Measurements from ENCODE around the gene TUBB6. TPM values are rescaled to one million over a fixed set of nuclear protein-coding genes. Genes with fewer than 3 reads are reported as not detected.
A peak's percentile ranks its signal among the peaks of the same experiment; 100 is the strongest.

The TUBB6 gene
- total RNA-seq, 1 experiment from 2014 or later, result 240 TPM

DNA sequence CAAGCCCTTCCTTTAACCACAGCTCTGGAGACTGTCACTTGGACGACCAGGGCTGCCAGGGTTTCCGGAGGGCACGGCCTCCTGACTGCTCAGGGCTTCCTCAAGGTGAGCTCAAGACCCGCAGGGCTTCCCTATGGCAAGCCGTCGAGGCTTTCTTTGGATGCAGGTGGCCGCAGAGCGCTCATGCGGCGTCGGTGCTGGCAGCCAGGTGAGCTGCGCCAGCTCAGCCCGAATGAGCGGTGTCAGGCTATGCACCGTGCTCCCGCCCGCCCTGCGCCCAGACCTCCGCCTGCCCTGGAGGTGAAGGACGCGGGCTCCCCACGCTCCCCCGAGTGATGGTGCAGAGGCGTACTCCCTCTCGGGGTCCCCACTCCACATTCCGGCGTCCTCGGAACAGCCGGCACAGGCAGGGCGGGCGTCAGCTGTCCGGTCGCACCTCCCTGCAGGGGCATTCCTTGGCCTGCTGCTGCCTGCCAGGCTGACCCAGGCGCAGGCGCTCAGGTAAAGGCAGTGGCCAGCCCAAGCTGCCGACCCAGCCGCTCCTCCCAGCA is 20.8 kb upstream of the TUBB6 start (continued):
- TF ChIP-seq, protein P1, sequence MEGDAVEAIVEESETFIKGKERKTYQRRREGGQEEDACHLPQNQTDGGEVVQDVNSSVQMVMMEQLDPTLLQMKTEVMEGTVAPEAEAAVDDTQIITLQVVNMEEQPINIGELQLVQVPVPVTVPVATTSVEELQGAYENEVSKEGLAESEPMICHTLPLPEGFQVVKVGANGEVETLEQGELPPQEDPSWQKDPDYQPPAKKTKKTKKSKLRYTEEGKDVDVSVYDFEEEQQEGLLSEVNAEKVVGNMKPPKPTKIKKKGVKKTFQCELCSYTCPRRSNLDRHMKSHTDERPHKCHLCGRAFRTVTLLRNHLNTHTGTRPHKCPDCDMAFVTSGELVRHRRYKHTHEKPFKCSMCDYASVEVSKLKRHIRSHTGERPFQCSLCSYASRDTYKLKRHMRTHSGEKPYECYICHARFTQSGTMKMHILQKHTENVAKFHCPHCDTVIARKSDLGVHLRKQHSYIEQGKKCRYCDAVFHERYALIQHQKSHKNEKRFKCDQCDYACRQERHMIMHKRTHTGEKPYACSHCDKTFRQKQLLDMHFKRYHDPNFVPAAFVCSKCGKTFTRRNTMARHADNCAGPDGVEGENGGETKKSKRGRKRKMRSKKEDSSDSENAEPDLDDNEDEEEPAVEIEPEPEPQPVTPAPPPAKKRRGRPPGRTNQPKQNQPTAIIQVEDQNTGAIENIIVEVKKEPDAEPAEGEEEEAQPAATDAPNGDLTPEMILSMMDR (IDR thresholded peaks at IDR 0.05), result no peak
- TF ChIP-seq PRDM15 (CRISPR knock-in tag; IDR thresholded peaks at IDR 0.05) (no peak), NFYB (CRISPR knock-in tag; conservative IDR thresholded peaks at IDR 0.05; ENCODE audit: low read depth) (no peak; the same call in 1 of the 2 replicates), GRHL2 (CRISPR knock-in tag; IDR thresholded peaks at IDR 0.05; ENCODE audit: insufficient replicate concordance, severe bottlenecking) (no peak), RORB (CRISPR knock-in tag; IDR thresholded peaks at IDR 0.05) (no peak), MLX (CRISPR knock-in tag; IDR thresholded peaks at IDR 0.05) (no peak), PRRX2 (CRISPR knock-in tag; IDR thresholded peaks at IDR 0.05) (no peak), IRF2 (CRISPR knock-in tag; IDR thresholded peaks at IDR 0.05; ENCODE audit: borderline replicate concordance, low read depth) (no peak), USF1 (CRISPR knock-in tag; IDR thresholded peaks at IDR 0.05) (peak; percentile 13; the same call in 1 of the 2 replicates), ZNF416 (CRISPR knock-in tag; IDR thresholded peaks at IDR 0.05) (no peak), CREB1 (CRISPR knock-in tag; IDR thresholded peaks at IDR 0.05) (no peak; the same call in 1 of the 2 replicates), EMX1 (CRISPR knock-in tag; IDR thresholded peaks at IDR 0.05) (no peak), ZBTB21 (CRISPR knock-in tag; IDR thresholded peaks at IDR 0.05; ENCODE audit: borderline replicate concordance) (no peak)
- TF ChIP-seq, protein P2, sequence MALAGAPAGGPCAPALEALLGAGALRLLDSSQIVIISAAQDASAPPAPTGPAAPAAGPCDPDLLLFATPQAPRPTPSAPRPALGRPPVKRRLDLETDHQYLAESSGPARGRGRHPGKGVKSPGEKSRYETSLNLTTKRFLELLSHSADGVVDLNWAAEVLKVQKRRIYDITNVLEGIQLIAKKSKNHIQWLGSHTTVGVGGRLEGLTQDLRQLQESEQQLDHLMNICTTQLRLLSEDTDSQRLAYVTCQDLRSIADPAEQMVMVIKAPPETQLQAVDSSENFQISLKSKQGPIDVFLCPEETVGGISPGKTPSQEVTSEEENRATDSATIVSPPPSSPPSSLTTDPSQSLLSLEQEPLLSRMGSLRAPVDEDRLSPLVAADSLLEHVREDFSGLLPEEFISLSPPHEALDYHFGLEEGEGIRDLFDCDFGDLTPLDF (CRISPR knock-in tag; IDR thresholded peaks at IDR 0.05), result no peak
- TF ChIP-seq, protein P3, sequence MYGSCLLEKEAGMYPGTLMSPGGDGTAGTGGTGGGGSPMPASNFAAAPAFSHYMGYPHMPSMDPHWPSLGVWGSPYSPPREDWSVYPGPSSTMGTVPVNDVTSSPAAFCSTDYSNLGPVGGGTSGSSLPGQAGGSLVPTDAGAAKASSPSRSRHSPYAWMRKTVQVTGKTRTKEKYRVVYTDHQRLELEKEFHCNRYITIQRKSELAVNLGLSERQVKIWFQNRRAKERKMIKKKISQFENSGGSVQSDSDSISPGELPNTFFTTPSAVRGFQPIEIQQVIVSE (CRISPR knock-in tag; IDR thresholded peaks at IDR 0.05; ENCODE audit: borderline replicate concordance), result no peak
- TF ChIP-seq, protein P4, sequence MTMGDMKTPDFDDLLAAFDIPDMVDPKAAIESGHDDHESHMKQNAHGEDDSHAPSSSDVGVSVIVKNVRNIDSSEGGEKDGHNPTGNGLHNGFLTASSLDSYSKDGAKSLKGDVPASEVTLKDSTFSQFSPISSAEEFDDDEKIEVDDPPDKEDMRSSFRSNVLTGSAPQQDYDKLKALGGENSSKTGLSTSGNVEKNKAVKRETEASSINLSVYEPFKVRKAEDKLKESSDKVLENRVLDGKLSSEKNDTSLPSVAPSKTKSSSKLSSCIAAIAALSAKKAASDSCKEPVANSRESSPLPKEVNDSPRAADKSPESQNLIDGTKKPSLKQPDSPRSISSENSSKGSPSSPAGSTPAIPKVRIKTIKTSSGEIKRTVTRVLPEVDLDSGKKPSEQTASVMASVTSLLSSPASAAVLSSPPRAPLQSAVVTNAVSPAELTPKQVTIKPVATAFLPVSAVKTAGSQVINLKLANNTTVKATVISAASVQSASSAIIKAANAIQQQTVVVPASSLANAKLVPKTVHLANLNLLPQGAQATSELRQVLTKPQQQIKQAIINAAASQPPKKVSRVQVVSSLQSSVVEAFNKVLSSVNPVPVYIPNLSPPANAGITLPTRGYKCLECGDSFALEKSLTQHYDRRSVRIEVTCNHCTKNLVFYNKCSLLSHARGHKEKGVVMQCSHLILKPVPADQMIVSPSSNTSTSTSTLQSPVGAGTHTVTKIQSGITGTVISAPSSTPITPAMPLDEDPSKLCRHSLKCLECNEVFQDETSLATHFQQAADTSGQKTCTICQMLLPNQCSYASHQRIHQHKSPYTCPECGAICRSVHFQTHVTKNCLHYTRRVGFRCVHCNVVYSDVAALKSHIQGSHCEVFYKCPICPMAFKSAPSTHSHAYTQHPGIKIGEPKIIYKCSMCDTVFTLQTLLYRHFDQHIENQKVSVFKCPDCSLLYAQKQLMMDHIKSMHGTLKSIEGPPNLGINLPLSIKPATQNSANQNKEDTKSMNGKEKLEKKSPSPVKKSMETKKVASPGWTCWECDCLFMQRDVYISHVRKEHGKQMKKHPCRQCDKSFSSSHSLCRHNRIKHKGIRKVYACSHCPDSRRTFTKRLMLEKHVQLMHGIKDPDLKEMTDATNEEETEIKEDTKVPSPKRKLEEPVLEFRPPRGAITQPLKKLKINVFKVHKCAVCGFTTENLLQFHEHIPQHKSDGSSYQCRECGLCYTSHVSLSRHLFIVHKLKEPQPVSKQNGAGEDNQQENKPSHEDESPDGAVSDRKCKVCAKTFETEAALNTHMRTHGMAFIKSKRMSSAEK (CRISPR knock-in tag; IDR thresholded peaks at IDR 0.05; ENCODE audit: borderline replicate concordance), result no peak

Data from WTC11 (cell line).